ENCODE measurements around the gene MAST3. TPM values are rescaled to one million over a fixed set of nuclear protein-coding genes. Genes with fewer than 3 reads are reported as not detected.

Gene MAST3
- total and polyA plus RNA-seq, 2 donors (not counting 3 experiments of a cell fraction or from before 2014, with no cell fraction given) = 1.5 to 2.7 TPM

GRCh38 chr19:18143902-18144301, 46.3 kb downstream of the MAST3 start:
- H3K27ac ChIP-seq (ENCODE audit: insufficient read depth, low read depth, low read length) = no peak overlapping the region
- BruUV-seq (replicated peaks) = no TSS peak
- FAIRE-seq = no peak
- no peak for DNase-seq (ENCODE audit: low read depth, low spot score)
- no peaks in the 10 kb centered on the region for H3K9me1 ChIP-seq (replicated peaks; ENCODE audit: control insufficient read depth, extremely low read depth, insufficient read depth, low read length)
- H3K9me3 ChIP-seq (replicated peaks; ENCODE audit: control insufficient read depth, insufficient read depth, low read length) = no peaks in the 10 kb centered on the region
- no peaks in the 10 kb centered on the region for H3K79me2 ChIP-seq (ENCODE audit: control insufficient read depth, insufficient read depth, low read length)
- POLR2A ChIA-PET = no interaction called here
- CTCF ChIA-PET = interaction anchor here (4.1 kb wide), 1 partner anchor 31 kb away, joined by 17 read pairs; no protein-coding TSS in a partner anchor
- dilution Hi-C loops (cut with MboI; ENCODE audit: extremely low pct_ligation_motif_present, low sequenced_read_pairs) (no loop called here), intact Hi-C loops (cut with micrococcal nuclease) (no loop called here)
- H3K4me2 ChIP-seq (ENCODE audit: insufficient read depth, low read length) = no peak overlapping the region
- TF ChIP-seq POLR2A (IDR thresholded peaks at IDR 0.05; ENCODE audit: low read depth, low read length) (no peak), EZH2 (IDR thresholded peaks at IDR 0.05; ENCODE audit: borderline replicate concordance, low read depth, low read length, severe bottlenecking) (no peak), POLR2AphosphoS5 (IDR thresholded peaks at IDR 0.05; ENCODE audit: insufficient read depth, low read depth, low read length) (no peak), MAX (IDR thresholded peaks at IDR 0.05; ENCODE audit: insufficient read depth, insufficient read length) (no peak), GATA2 (IDR thresholded peaks at IDR 0.05; ENCODE audit: insufficient read depth, insufficient read length, low read depth, low read length) (no peak), CTCF (IDR thresholded peaks at IDR 0.05; ENCODE audit: extremely low read depth in 1 of 2, insufficient read depth in 1 of 2, low read depth in 1 of 2, low read length in 2 of 2) (no peak), FOS (IDR thresholded peaks at IDR 0.05; ENCODE audit: borderline replicate concordance, insufficient read depth, low read length) (no peak)
- H3K4me3 ChIP-seq (replicated peaks in 1 of 3; ENCODE audit: insufficient read depth in 1 of 3, low read depth in 1 of 3, low read length in 3 of 3) = no peak overlapping the region
- no peaks in the 10 kb centered on the region for H4K20me1 ChIP-seq (replicated peaks; ENCODE audit: control insufficient read depth, extremely low read depth, insufficient read depth, low read length)
- no peak overlapping the region for H3K9ac ChIP-seq (replicated peaks; ENCODE audit: extremely low read depth, insufficient read depth, low read length)
- no peaks in the 10 kb centered on the region for H3K27me3 ChIP-seq (ENCODE audit: control insufficient read depth in 2 of 2, insufficient read depth in 2 of 2, low read length in 2 of 2)
- no peak overlapping the region for H2AFZ ChIP-seq (ENCODE audit: low read depth, low read length)
- no peaks in the 10 kb centered on the region for H3K4me1 ChIP-seq (ENCODE audit: control insufficient read depth, extremely low read depth, insufficient read depth, low read length)
- no peaks in the 10 kb centered on the region for H3K36me3 ChIP-seq (ENCODE audit: control insufficient read depth in 2 of 2, extremely low read depth in 1 of 2, insufficient read depth in 2 of 2, low read length in 2 of 2)

Data from endothelial cell of umbilical vein (primary cell).